PFSK-1 (cell line): ENCODE data around the gene NUTM2G.

Experiments used
- FOXP2 ChIP-seq: optimal IDR thresholded peaks from 2 replicates; pipeline ENCODE3; 2011; ENCODE audit warnings: borderline replicate concordance, control low read depth, inconsistent platforms; ENCODE audit not compliant: insufficient read depth; ENCODE audit errors: extremely low read length, extremely low read depth
- POLR2AphosphoS5 ChIP-seq: IDR thresholded peaks from 2 replicates; pipeline ENCODE4 v1.6.1; 2012; ENCODE audit warnings: low read depth, mild to moderate bottlenecking, control low read depth, low read length, moderate library complexity
- REST ChIP-seq, 2 experiments: IDR thresholded peaks; 2 replicates each; pipeline versions ENCODE4 v1.6.1 to v1.8.0; 2011 to 2012; ENCODE audit warnings: low read depth in 2 of 2, low read length in 2 of 2, control low read depth in 1 of 2, inconsistent platforms in 1 of 2, mild to moderate bottlenecking in 1 of 2, moderate library complexity in 1 of 2; ENCODE audit not compliant: insufficient read depth in 1 of 2
- SIN3A ChIP-seq: IDR thresholded peaks from 2 replicates; pipeline ENCODE4 v1.6.1; 2012; ENCODE audit warnings: mild to moderate bottlenecking, low read length, moderate library complexity, borderline replicate concordance; ENCODE audit not compliant: insufficient read depth
- TAF1 ChIP-seq: IDR thresholded peaks from 2 replicates; pipeline ENCODE4 v1.6.1; 2012; ENCODE audit warnings: low read length, control low read depth, borderline replicate concordance; ENCODE audit not compliant: insufficient read depth

The NUTM2G gene

DNA sequence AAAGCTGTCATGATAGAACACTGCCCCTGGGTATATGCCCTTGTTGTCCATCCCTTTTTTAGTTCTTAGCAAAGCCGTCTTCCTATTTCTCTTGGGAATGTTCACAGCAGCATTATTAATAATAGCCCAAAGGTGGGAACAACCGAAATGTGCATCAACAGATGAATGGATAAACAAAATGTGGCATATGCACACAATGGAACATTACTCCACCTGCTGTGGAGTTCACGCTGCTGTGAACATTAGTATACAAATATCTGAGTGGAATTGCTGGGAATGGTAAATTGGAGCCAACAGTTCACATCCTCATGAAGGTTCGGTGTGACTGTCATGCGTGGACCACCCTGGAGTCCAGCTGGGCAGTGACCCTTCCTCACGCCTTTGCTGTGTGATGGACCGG is 36.5 kb upstream of the NUTM2G start:
- TF ChIP-seq SIN3A: no peak
- no peak for TF ChIP-seq FOXP2
- TF ChIP-seq POLR2AphosphoS5: no peak
- no peak for TF ChIP-seq TAF1
- TF ChIP-seq REST (IDR thresholded peaks at IDR 0.05; ENCODE audit: insufficient read depth in 1 of 2, low read depth in 2 of 2, low read length in 2 of 2): no peak
